ENCODE data around the gene CEP192. TPM values are rescaled to one million over a fixed set of nuclear protein-coding genes. Genes with fewer than 3 reads are reported as not detected.

CEP192 gene
- polyA plus RNA-seq, 3 donors = 34.1 to 46.2 (median 39.3) TPM

DNA sequence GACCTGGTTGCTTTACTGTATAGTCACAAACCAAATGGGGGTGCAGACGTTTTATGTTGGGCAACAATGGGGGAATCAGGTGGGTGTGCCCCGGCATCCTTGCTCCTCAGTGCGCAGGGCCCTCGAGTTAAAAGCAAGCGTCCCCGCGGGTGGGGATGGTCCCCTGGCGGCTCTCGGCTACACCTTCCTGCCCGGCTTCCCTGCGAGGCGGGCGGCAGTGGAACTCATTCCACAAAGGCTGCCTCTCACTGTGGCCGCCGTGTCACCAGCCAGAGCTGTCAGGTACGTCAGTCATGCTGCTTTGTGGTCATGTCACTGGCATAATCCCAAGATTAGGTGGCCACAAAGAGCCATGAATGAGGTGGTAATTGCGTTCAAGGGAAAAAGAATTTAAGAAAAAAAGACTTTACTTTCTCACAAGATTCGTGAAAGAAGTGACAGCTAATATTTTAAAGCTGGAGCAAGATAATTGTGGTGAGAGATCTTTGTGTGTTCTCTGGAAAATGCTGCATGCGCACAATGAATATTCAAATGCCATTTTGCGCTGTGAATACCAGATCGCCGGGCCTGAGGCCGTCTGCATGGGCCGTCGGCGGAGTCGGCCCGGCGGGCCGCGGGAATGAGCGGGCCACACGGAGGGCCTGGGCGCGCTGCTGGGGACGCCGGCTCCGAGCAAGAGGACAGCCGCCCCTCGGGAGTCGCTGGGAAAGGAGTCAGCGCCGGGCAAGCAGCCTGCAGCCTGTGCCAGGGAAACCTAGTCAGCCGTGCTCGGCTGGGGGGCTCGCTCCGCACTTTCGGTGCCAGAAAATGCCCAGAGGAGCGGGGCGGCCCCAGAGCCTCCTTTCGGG, 145.1 kb downstream of the CEP192 start:
- no peak for DNase-seq (ENCODE audit: low read depth in 3 of 3, low spot score in 2 of 3)

DNA sequence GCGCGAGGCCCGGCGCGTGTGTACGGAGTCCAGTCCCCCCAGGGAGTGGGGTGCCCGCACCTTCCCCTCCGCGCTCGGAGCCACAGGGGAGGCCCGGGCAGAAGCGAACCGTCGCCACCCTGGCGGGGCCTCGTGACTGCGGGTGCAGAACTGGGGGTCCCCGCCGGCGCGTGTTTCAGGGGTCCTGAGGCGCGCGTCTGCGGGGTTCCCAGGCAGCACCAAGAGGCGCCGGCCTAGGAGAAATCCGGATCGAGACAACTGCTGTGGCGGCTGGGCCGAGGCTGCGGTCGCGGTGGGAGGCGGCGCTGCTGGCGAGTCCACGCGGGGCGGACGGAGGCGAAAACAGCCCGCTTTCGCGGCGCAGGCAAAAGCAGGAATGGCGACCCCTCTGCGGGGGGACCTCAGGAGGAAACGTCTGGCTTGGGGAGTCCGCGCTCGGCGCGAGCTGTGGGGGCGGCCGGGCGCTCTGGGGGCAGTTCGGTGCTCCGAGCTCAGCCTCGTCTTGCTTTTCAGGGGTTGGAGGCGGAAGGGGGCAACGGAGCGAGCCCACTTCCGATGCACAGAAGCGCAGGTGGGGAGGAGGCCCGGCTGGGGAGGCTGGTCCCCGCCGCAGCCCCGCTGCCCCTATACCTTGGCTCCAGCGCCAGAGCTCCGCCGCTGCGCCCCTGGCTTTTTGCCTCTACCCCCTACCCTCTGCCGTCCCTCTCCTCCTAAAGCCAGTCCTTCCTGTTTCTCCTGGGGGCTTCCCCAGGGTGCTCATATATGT, 145.9 kb downstream of the CEP192 start:
- no peak for DNase-seq (ENCODE audit: low read depth in 3 of 3, low spot score in 2 of 3)

DNA sequence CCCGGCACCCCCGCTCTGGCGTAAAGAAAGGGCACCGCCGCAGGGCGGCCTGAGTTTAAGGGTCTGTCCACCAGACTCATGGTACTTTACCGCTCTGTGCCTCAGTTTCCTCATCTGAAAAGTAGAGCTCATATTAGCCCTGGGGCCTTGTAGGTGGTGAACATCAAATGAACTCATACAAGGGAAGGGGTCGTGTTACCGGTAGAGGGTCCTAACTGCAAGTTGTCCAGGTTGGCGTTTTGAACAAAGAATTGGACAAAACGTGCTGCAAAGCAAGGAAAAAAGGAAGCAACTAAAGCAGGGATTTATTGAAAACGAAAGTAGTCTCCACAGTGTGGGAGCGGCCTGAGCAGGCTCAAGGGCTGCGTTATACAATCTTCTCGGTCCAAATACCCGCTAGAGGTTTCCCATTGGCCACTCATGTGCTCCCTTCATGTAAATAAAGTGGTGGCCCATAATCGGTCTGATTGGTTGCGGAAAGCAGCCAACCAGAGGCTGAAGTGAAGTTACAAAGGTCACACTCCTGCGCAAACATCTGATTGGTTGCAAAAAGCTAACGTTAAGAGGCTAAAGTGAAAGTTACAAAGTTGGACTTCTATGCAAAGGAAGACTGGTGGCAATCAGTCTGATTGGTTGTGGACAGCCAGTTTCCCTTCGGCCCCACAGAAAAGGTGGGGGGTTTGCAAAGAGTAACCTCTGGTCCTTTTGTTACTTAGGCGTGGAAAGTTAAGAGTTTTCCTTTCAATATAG, 146.7 kb downstream of the CEP192 start:
- no peak for DNase-seq (ENCODE audit: low read depth in 3 of 3, low spot score in 2 of 3)

DNA sequence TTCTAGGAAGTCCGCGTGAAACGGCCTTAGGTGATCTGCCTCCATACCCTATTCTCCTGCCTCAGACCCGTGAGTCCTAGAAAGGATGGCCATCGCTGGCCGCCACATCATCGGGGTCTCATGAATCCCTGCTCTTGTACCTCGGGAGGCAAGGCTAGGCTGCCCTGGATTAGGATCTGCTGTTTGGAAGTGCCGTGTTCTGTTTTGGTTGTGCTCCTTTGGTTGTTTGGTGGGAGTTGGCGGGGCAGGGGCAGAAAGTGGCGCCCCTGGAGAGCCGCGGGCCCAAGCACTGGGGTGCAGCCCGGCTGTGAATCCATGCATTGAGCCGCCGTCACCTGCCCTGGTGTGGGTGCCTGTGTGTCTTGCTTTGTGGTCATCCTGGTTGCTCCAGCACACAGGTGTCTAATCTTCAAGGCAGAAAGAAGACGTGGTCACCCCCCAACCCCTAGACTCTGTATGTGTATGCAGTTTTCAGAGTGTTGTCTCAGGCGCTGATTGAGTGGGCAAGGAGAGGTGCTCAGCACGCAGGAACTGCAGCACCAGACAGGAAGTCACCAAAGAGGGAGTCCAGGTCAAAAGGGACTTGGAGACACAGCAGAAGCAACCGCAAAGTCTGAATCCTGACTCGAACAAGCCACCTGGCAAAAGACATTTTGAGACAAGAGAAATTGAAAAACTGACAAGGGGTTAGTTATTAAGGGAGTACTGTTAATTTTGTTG, 147.4 kb downstream of the CEP192 start:
- DNase-seq (ENCODE audit: low read depth in 3 of 3, low spot score in 2 of 3) = no peak

DNA sequence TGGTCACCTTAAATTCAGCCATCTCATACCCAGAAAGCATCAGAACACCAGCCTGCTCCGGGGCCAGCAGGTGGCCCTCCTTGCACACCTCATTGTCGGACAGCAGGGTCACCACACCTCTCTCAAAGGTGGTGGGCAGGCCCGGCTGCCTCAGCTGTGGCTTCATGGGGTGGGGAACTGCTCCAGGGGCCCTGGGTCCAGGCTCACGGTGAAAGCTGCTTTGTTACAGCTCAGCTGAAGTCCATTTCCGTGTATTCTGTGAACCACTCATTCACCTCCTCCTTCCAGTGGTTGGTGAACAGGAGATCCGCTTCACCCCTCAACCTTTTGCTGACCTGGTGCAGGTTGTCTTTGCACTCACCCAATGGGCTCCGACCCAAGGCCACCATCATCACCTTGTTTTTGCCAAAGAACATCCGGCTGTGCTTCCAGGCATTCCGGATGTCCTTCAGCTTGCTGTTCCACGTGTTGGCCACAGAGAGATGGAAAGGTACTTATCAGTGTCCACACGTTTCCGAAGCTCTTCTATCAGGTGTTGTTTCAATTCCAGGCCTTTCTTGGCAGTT, 148.8 kb downstream of the CEP192 start:
- no peak for DNase-seq (ENCODE audit: low read depth in 3 of 3, low spot score in 2 of 3)

DNA sequence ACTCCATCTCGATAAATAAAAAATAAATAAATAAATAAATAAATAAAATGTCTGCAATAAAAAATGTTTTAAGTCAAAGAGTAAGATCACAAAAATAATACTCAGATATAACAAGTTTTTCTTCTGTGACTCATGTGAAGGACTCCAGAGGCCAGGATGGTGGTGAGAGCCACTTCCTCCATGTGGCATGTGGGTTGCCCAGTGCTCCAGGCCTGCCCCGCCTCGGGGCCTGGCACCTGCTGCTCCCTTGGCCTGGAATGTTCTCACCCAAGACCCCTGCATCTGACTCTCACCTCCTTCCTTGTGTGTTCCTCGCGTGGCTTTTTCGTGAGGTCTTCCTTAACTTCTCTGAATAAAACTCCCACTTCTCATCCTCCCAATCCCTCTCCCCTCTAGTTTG, 150.0 kb downstream of the CEP192 start:
- no peak for DNase-seq (ENCODE audit: low read depth in 3 of 3, low spot score in 2 of 3)

DNA sequence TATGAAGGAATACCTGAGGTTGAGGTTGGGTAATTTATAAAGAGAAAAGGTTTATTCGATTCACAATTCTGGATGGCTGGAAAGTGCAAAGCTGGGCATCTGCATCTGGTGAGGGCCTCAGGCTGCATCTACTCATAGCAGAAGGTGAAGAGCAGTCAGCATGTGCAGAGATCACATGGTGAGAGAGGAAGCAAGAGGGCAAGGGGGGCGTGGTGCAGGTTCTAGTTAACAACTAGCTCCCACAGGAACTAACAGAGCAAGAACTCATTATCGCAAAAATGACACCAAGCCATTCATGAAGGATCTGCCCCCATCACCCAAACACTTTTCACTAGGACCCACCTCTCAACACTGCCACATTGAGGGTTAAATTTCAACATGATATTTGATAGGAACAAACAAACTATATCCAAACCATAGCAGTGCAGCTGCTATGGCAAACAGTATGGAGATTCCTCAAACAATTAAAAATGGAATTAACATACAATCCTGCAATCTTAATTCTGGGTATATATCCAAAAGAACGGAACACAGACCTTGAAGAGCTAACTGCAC, 154.6 kb downstream of the CEP192 start:
- DNase-seq (ENCODE audit: low read depth in 3 of 3, low spot score in 2 of 3) = no peak

DNA sequence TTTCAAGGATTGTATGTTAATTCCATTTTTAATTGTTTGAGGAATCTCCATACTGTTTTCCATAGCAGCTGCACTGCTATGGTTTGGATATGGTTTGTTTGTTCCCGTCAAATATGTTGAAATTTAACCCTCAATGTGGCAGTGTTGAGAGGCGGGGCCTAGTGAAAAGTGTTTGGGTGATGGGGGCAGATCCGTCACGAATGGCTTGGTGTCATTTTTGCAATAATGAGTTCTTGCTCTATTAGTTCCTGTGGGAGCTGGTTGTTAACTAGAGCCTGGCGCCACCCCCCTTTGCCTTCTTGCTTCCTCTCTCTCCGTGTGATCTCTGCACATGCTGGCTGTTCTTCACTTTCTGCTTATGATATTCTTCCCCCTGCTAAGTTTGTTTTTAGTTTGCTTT, 156.0 kb downstream of the CEP192 start:
- no peak for DNase-seq (ENCODE audit: low read depth in 3 of 3, low spot score in 2 of 3)

DNA sequence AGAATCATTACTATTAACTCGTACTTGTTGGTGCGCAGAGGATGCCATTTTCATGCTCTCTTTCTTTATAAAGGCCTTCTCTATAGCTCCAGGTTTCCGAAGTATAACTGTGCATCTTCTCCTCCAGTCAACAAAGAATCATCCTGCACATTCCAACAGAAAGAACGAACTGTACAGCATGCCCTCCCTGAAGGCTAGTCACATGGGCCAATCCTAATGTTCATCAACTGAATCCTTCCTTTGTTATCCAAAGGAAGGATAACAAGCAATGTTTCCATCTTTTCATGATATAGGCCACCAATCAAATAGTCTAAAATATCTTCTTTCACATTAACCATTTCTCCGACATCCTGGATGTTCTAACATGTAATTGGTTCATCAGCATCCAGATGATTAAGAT, 160.5 kb downstream of the CEP192 start:
- no peak for DNase-seq (ENCODE audit: low read depth in 3 of 3, low spot score in 2 of 3)

DNA sequence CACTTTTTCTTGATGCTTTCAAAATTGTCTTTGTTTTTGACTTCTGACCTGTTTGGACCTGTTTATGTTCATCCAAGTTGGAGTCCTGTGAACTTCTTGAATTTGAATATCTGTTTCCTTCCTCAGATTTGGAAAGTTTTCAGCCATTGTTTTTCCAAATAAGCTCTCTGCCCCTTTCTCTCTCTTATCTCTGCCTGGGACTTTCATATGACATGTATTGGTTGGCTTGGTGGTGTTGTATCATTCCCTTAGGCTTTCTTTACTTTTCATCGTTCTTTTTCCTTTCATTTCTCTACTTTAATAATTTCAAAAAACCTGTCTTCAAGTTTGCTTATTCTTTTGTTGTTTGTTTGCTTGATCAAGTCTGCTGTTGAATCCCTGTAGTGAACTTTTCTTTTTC, 167.3 kb downstream of the CEP192 start:
- DNase-seq (ENCODE audit: low read depth in 3 of 3, low spot score in 2 of 3) = no peak

DNA sequence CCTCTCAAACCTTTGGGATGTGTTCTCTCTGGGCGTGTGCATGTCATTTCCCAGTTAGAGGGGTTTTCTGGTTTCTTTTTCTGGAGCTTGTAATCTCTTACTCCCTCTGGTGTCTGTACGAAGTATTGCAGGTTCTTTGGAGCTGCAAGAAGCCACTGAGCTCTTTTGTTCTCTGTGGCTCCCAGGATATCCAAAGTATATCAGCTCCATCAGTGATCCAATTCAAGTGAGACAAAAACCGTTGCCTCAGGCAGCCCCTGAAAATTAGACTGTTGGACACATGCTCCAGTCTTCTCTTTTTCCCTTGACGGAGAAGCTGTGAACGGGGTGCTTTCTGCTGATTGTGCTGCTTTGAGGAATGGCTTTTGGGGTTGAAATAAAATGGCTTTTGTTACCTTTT, 168.4 kb downstream of the CEP192 start:
- DNase-seq (ENCODE audit: low read depth in 3 of 3, low spot score in 2 of 3) = no peak

DNA sequence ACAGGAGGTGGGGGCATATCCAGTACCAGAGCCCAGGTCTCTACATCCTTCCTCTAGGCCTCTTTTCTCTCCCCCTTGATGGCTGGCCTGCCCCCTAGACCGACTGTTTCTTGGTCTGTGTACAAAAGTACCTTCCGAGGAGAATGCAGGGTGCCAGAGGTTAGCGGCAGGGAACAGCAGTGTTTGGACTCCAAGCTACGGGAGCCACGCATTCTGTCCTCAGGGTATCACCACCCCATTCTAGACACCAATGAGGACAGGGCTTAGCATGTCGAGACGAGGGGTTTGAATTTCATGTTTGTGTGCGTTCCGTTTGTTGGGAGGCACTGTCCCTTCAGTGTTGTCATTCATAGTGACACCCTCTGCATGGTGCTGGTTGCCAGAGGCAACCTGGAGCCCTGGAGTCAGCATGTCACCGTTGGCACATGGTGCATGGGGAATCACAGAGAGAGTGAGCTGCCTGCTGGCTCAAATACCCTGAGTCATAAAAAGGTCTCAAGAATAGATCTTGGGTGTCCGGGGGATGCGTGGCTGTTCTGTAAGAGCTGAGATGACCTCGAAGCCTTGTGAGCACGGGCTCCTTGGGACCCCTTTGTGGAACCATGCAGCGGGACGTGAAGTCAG, 170.2 kb downstream of the CEP192 start:
- DNase-seq (ENCODE audit: low read depth in 3 of 3, low spot score in 2 of 3) = no peak

DNA sequence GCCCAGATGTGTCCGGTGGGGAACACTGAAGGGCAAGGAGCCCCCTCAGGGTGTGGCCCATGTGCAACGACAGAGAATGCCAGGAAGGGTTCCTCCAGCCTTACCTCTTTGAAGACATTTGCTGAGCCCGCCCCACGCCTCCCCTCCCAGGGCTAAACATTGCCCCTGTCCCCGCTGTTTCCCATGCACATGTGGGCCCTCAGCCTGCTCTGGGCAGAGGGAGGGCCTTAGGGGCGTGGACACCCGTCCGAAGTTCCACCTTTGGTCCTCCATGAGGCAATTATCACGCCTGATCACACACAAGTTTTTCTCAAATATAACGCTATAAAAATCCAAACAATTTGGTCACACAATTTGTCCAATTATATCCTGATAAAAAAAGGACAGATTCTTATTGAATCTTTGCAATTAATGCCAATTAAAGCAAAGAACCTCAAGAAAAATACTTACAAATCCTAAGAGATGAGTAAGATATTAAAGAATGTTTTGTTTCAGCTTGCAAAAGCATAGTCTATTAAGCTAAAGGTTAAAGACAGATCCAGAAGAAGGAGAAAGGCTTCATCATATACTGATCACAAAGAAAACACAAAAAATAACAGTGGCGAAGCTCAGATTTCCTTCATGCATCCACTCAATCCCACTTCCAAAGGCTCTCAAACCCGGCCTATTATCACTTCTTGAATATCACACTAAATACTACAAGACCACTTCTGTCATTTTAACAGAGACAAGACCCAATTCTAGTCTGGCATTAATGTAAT, 172.2 kb downstream of the CEP192 start:
- DNase-seq (ENCODE audit: low read depth in 3 of 3, low spot score in 2 of 3) = no peak

DNA sequence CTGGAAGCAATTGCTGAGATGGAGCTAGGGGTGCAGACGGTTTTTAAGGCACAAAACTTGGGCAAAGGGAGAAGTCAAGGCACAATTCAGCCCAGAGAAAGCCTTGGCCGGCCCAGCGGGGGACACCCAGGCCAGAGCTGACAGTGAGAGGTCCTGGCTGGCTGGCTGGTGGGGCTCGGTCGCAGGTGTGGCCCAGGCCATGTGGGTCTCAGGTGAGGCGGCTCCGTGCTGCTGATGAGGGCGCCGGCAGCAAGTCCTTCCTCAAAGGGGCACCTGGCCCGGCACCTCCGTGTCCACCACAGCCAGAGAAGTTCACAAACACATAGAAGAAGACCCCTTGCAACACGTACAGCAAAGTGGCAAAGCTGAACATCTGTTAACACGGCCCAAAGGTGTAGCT, 173.2 kb downstream of the CEP192 start:
- DNase-seq (ENCODE audit: low read depth in 3 of 3, low spot score in 2 of 3) = no peak

DNA sequence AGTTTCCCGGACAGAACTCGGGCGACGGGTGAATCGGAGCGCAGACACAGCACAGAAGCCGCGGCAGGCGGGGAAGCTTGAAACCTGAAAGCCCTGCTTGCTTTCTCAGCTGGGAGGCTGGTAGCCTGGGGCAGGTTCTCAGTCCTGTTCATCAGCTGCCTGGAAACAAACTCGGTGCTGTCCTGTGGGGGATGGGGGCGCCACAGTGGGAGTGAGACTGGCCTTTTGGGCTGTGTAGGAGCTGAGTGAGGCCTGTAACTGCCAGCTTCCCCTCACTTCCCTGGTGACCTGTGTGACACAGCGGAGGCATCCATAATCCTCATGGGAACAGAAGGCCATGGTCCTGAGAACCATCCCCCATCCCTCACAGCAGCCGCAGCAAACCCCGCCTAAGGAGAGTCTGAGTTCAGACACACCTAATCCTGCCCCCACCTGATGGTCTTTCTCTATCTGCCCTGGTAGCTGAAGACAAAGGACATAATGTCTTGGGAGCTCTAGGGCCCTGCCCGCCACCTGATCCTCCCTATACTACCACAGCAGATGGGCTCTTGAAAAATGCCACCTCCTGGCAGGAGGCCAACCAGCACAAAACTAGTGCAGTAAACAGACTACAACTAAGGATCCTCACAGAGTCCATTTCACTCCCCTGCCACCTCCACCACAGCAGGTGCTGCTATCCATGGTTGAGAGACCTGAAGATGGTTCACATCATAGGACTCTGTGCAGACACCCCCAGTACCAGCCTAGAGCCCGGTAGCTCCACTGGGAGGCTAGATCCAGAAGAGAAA, 174.7 kb downstream of the CEP192 start:
- no peak for DNase-seq (ENCODE audit: low read depth in 3 of 3, low spot score in 2 of 3)

DNA sequence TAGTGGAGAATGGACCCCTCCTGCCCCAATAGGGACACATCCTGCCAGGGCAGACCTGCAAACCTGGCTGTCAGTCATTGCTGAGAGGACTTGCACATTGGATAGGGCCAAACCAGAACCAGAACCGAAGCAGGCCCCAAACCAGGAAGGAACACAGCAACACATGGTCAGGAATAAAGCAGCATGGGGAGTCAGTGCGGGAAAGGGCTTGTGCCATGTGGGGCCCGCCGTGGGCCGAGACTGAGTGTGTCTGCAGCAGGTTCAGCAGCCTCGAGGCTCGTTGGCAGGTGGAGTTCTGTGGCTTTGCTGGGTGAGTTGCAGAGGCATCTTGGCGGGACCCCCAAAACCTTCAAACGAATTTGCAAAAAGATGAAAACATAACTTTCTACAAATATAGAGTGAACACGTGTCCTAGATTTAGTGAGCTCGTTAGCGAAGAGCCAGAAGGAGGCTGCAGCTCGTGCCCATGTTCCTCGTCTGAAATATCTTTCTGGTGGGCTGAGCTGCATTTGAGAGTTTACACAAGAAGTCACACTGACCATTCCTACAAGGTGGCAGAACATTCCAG, 182.5 kb downstream of the CEP192 start:
- DNase-seq (ENCODE audit: low read depth in 3 of 3, low spot score in 2 of 3) = no peak

Data from right renal cortex interstitium (tissue), 3 donors.